Pons (tissue), 1 donor: Measurements from ENCODE around the gene EFCAB7.
A peak's percentile ranks its signal among the peaks of the same experiment; 100 is the strongest.
"Not testable (repeated sequence)": the region's sequence is repeated elsewhere in the genome, so short reads cannot be mapped to it uniquely, and the experiment has no call there.

Source experiments
- DNase-seq: peaks from one replicate; pipeline ENCODE4 v3.0.0-alpha.2; 2016; ENCODE audit warnings: low spot score

The EFCAB7 gene

GRCh38 chr1:63548877-63549276 is 25.6 kb downstream of the EFCAB7 start:
- DNase-seq, result no peak

DNA sequence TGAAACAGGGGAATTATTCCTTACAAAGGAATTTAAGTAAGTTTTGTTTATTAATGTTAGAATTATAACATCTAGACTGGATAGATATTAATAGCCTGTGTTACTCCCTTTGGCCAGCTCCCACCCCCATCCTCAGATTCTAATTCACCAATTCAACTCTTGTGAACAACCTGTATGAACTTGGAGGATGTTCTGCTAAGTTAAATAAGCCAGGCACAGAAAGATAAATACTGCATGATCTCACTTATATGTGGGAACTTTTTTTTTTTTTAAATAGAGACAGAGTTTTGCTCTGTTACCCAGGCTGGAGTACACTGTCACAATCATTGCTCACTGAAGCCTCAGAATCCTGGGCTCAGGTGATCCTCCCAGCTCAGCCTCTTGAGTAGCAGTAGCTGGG is 32.2 kb downstream of the EFCAB7 start:
- DNase-seq, result no peak

DNA sequence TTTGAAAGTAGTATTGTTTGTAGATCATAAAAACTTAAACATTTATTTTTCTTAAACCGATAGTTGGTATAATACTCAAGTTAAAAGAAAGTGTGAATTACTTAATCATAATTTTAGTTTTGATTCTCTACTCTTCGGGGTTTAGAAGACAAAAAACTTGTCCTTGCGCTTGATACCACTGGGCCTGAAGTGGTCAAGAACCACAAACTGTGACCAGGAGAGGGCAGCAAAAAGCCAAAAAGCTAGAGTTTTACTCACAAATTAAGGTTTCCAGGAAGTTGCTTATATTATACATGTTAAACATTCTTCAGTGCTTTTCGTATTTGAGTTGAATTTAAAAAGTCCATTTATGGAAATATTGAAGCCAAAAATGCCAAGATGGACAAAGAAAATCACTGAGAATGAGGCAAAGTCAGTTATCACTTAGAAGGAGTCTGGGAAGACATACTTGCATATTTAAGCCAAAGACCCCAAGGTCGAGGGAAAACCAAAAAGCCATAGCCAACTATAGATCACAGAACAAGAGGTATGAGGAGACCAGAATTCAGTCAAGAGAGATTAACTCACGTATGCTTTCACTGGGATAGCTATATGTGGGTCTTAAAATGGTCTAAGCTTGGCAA is 34.2 kb downstream of the EFCAB7 start:
- peak; percentile 17 for DNase-seq

- no peak for DNase-seq
These were observed 36.0 kb downstream of the EFCAB7 start for GRCh38 chr1:63559357-63559756.

GRCh38 chr1:63563745-63564144 is 40.4 kb downstream of the EFCAB7 start:
- no peak for DNase-seq

- no peak for DNase-seq
These were observed 45.7 kb downstream of the EFCAB7 start for GRCh38 chr1:63569068-63569467.

DNA sequence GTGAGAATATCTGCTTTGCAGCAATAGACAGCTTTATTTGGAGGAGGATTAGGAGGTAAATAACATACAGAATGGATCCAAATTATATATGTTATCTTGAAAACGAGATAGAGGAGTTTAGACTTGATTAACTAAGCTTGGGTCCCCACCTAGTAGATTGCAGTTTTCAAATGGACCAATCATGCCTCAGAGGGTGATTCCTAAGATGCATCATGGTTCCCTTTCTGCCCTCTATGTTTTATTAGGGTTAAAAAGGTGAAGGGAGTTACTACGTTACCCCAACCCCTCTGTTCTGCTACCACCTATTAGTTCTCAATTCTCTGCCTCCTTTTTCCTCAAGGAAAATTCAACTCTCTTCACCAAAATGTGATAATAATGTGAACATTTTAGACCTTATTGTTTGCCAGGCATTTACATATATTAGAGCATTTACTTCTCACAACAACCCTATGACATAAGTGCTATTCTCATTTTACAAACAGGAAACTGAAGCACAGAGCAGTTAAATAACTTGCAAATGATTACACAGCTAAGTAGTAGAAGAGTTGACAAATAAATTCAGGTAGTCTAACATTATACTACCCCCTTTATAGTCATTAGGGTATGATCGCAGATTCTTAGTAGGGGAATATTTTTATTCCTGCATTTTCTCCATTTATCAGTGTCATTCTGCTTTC is 46.5 kb downstream of the EFCAB7 start:
- DNase-seq, result no peak

GRCh38 chr1:63572686-63573085 is 49.4 kb downstream of the EFCAB7 start:
- not testable (repeated sequence) for DNase-seq

GRCh38 chr1:63574203-63574796 is 51.0 kb downstream of the EFCAB7 start:
- not testable (repeated sequence) for DNase-seq

- DNase-seq, result peak; percentile 30
These were observed 52.1 kb downstream of the EFCAB7 start for GRCh38 chr1:63575340-63575826.

GRCh38 chr1:63586326-63586725 is 63.0 kb downstream of the EFCAB7 start:
- DNase-seq, result not testable (repeated sequence)

DNA sequence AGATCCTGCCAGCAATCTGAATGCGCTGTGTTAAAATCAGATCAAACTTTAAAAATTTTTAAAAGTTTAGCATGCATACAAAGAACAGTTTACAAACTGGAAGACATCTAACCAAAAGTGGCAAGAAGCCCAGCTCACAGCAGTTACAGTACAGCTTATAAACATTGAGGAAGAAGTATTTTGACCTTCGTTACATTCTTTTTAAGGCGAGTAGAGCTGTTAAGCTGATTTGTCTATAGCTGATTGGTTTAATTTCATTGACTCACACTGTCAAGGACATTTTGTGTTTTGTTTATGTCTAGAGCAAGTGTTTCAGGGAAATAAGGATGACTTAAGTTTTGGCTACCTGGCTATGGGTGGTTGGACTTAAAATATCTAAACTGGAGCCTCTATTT is 66.8 kb downstream of the EFCAB7 start:
- DNase-seq, result no peak

DNA sequence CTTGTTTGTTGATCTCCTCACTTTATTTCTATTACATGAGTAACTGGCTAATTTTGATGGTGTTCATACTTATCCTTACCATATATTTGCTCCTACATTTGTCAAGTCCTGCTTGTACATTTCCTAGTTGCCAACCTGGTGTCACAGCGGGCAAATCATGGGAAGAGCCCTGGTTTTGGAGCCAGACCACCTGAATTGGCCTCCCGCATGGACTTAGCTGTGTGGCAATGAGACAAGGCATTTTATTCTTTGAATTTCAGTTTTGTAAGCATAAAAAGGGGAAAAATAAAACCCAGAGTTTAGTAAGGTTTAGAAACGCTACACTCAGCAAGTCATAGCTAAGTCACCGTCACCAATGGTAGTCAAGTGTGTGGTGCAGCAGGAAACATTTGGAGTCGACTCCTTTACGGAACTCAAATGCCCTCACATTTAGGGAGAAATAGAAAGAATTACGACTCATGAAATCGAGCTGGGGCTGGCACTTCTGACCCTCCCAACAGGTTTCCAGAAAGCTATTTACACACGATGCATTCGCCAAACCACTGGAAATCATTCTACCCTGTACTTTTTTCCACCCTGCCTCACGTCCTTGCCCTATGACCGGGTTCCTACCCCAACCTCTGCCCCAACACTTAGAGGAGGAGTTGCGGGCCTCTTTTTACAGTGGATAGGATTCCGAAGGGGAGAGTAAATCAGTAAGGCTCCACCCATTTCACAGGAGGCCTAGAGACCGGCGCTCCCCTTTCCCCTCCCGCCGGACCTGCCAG is 69.4 kb downstream of the EFCAB7 start:
- DNase-seq, result peak; percentile 22

DNA sequence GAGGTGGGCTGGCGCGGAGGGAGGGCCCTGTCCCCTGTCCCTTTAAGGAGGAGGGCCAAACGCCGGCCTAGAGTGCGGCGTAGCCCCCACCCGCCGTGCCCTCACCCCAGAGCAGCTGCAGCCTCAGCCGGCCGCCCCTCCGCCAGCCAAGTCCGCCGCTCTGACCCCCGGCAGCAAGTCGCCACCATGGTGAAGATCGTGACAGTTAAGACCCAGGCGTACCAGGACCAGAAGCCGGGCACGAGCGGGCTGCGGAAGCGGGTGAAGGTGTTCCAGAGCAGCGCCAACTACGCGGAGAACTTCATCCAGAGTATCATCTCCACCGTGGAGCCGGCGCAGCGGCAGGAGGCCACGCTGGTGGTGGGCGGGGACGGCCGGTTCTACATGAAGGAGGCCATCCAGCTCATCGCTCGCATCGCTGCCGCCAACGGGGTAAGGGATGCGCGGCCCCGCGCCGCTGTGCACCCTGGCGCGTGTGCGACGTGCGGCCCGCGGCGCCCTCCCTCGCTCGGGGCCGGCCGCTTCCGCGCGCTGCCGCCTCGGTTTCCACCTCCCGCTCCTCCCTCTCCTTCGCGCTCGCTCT is 70.1 kb downstream of the EFCAB7 start, which contains the start of gene PGM1:
PGM1 (plus strand) TSS at position 109 of the 583 bp plus-strand sequence; CDS start at position 187, 78 bp downstream.
- peak; percentile 58 for DNase-seq

- peak; percentile 35 for DNase-seq
These were observed 70.7 kb downstream of the EFCAB7 start for GRCh38 chr1:63593886-63594605.

GRCh38 chr1:63595435-63595834 is 72.1 kb downstream of the EFCAB7 start:
- no peak for DNase-seq

DNA sequence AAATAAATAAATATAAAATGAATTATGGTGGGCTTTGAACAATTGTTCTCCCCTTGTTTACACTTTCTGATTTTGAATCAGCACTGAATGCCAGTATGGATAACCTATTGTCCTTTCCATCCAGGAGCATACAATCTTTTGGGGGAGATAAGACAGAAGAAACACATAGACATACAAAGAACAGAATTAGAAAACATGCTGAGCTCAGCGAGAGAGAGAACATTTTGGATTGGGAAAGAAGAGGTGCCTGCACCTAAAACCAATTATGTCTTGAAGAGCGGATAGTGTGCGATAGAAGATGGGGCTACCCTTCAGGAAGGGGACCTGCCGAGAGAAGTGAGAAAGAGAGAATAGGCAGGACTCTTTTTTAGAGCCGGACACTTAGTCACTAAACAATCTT is 76.5 kb downstream of the EFCAB7 start:
- no peak for DNase-seq

DNA sequence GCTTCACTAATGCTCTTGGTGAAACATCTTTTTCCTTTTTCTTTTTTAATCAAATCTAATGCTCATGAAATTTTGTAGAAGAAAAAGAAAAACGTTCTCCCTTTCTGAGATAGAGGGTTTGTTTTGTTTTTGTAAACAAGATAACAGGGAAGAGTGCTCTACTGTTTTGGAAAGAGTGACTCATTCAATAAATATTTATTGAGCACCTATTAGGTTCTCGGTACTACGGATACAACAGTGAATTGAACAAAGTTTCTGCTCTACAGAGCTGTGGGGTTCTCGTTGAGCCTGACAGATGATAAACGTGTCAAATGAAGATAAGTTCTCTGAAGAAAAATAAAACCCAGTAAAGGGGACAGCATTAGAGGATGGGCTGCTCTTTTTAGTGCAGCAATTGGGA is 76.9 kb downstream of the EFCAB7 start:
- DNase-seq, result no peak

DNA sequence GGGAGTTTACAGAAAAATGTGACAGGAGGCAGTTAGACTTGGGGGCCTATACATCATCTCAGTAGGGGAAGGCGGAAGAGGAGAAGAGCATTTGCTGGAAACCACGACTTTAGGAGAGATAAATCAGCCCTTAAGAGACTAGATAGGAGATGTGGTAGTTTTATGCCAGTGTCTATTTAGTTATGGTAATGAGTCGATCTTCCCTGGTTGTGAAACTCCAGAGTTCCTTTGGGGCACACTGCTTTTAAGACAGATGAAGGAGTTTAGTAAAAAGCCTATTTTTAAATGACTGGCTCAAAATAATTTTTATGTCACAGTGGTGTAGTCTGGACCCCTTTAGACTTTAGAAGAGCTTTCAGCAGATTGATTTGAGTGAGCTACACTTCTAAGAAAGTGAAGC is 77.7 kb downstream of the EFCAB7 start:
- DNase-seq, result no peak

- DNase-seq, result no peak
These were observed 78.1 kb downstream of the EFCAB7 start for GRCh38 chr1:63601463-63601862.

GRCh38 chr1:63601912-63602311 is 78.6 kb downstream of the EFCAB7 start:
- DNase-seq, result no peak
